GM21360 (cell line): ENCODE results near the gene ARFGEF3.
"Not testable (repeated sequence)": the region's sequence is repeated elsewhere in the genome, so short reads cannot be mapped to it uniquely, and the experiment has no call there.

ENCODE experiments used
- ATAC-seq: cut with Tn5 transposase; IDR thresholded peaks from one replicate; pipeline ENCODE4 v1.9.1; 2021; ENCODE audit warnings: mild to moderate bottlenecking, moderate library complexity; ENCODE audit not compliant: unreplicated experiment

ARFGEF3 gene

DNA sequence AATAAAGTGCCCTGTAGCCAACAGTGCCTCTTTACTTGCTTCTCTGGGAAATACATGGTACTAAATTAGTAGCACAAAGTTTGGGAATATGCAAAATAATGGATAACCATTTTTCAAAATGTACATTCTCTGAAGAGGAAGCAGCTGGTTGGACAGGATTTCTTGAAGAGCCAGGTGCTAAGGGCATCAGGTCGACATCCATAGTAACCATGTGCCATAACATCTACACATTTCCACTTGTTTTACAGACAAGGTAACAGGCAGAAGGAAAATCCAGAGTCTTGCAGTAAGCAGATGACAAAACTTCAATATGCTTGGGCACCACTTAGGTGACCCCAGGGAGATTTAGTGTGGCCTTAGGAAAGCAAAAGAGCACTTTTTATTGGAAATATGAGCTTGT, 179.4 kb downstream of the ARFGEF3 start:
- ATAC-seq: no peak

GRCh38 chr6:138343112-138343511, 181.4 kb downstream of the ARFGEF3 start:
- ATAC-seq: no peak

DNA sequence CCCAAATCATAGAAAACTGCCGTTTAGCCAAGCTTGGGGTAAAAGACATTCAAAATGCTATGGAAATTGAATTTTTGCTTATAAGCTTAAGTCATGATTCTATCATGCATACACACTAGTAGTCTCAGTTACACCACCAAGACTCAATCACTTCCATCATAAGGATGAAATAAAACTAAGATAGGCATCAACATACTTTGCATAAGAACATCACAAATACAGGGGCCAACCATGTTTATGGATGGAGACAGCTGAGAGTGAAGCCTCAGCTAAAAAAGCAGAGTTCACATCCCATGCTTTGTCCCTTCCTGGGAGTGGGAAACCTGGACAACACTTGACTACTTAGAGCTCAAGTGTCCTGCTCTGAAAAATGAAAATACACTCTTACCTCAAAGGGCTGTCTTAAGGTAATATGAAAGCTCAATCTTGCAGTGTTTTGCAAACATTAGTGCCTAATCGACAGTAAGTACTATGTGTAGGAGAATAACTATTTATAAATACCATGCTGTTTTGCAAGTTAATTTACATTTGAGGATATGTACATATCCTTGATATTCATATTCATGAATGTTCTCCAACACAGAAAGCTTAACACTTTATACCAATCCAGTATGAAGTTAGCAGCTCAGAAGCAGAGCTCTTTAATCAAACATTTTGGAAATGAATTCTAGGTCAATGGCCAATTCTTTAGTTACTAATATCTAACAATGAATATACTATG, 184.0 kb downstream of the ARFGEF3 start:
- ATAC-seq: no peak

DNA sequence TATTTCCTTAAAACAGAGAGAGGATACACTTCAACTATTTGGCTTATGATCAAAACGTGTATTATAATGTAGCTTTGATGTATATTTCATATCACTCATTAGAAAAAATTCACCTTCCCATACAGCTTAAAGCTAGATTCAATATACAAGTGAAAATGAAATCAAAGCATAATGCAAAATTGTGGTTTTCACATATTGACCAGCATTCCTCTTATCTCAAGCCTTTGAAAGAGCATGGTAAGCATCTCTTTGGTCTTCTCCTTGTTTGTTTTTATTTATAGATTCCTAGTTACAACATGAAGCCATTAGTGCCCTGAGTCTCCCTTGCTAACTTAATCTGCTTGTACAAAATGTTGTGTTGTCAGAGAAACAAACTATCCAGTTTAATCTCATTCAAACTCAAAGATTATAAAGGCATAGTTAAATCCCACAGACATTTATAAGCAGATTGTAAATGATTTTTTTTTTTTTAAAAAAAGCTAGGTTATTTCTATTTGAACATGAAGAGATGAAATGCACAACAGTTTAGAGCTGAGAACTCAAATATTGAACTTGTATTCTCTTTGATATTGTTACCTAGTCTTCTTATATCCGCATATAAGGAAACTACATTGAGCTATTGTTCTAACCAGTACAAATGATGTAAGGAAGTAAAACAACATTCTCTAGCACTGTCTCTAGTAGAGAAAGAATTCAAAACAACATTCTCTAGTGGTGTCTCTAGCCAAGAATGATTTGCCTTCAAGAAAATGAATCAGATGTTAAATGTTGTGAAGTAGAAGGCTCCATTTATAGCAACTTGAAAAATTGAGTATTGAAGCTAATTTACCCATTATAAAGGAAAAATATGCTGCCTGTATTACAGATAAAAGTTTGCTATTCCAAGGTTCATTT, 184.8 kb downstream of the ARFGEF3 start:
- ATAC-seq: no peak

DNA sequence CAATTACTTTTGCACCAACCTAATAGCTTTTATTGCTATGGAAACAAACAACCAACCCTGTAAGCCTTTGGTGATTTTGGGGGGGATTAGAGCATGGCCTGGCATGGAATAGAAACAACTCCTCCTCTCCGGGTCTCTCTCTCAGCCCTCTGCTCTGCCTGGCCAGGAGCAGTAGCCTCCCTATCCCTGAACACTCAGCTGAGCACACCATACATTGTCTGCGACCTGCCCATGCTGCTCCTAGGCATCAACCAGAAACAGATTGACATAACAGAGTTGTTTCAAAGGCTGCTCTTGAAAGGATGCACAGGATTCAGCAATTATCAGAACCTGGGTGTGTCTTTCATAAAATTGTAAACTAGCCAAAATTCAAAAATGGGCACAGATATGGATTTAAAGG, 186.1 kb downstream of the ARFGEF3 start:
- no peak for ATAC-seq

DNA sequence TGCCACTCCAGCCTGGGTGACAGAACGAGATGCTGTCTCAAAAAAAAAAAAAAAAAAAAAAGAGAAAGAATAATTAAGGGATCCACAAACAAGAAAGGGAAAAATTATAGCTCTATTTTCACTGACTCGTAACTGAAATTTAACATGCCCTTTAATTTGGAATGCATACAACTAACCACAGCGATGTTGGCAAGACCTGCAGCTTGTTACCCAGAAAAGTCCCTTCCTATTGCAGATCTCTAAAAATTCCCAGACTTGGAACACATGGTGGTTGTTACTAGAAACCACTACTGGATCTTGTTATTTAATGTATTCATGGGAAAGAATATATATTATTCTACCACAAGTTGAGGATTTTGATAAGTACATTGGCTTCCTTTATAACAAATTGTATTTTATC, 188.2 kb downstream of the ARFGEF3 start:
- no peak for ATAC-seq

DNA sequence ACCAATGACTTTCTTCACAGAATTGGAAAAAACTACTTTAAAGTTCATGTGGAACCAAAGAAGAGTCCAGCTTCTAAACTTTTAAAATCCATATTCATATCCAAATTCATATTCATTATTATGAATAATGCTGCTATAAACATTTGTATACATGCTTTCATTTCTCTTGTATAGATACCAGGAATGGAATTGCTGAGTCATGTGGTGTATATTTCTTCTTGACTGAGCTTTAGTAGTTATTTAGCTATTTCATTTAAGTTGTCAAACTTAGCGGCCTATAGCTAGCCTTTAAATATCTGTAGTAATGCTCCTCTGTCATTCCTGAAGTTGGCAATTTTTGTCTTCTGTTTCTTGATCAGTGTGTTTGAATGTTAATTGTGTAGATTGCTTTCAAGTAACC, 196.2 kb downstream of the ARFGEF3 start:
- no peak for ATAC-seq

DNA sequence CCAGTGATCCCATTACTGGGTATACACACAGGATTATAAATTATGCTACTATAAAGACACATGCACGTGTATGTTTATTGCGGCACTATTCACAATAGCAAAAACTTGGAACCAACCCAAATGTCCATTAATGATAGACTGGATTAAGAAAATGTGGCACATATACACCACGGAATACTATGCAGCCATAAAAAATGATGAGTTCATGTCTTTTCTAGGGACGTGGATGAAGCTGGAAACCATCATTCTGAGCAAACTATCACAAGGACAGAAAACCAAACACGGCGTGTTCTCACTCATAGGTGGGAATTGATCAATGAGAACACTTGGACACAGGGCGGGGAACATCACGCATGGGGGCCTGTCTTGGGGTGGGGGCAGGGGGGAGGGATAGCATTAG, 206.9 kb downstream of the ARFGEF3 start:
- ATAC-seq: not testable (repeated sequence)

- no peak for ATAC-seq
Observed at GRCh38 chr6:138370631-138371451, 209.1 kb downstream of the ARFGEF3 start.

DNA sequence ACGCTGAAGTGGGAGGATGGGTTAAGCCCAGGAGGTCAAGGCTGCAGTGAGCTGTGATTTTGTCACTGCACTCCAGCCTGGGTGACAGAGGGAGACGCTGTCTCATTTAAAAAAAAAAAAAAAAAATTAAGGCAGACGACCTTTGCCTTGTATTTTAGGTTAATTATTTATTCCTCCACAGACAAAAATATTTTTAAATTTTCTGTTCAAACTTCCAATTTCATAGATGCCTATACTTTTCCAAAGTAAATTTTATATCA, 209.6 kb downstream of the ARFGEF3 start:
- no peak for ATAC-seq

- no peak for ATAC-seq
Observed at GRCh38 chr6:138371720-138372119, 210.0 kb downstream of the ARFGEF3 start.

DNA sequence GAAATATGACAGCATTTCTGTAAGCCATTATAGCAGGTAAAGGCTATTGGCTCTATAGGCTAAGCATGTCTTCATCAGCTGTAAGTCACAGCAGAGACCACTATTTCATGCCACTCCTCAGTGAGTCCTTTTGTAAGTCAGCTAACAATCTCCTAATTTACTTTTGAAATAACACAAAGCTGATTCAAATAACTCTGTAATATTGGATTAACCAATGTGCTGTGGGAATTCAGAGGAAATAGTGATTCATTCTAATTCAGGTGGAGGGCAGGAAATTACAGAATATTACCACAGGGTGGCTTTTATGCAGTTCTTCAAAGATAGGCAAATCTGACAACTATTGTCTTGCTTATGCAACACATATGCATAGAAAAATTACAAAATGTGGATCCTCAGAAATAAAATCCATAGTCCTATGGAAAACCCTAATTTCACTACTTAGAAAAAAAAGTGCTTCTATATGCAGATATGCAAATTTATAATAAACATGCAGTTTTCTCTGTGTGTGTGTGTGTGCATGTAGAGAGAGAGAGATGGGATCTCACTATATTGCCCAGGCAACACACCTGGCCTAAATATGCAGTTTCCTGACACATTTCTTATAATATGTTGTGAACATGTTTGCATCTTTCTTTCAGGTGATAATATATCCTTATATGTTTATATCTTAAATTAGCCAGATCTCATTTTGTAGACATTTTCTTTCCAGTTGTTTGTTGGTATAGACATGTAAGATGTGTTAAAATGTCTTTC, 211.1 kb downstream of the ARFGEF3 start:
- no peak for ATAC-seq

GRCh38 chr6:138374230-138374629, 212.5 kb downstream of the ARFGEF3 start:
- ATAC-seq: no peak

DNA sequence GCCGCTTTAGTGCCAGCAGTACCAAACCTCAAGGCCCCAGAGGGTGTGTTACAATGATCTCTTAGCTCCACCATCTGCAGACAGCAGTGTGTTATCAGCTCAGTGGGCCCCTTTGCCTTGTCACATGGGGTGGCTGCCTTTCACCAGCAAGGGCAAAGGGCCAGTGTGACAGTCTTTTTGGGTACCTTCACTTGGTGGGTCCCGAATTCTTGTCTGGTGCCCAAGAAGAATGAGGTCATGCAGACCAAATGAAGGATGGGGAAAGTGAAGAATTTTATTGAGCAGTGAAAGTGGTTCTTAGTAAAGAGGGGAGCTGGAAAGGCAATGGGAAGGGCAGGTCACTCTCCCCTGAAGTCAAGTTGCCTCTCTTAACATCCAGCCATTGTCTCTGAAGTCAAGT, 213.1 kb downstream of the ARFGEF3 start:
- ATAC-seq: no peak

- ATAC-seq: no peak
Observed at GRCh38 chr6:138377042-138377441, 215.3 kb downstream of the ARFGEF3 start.

DNA sequence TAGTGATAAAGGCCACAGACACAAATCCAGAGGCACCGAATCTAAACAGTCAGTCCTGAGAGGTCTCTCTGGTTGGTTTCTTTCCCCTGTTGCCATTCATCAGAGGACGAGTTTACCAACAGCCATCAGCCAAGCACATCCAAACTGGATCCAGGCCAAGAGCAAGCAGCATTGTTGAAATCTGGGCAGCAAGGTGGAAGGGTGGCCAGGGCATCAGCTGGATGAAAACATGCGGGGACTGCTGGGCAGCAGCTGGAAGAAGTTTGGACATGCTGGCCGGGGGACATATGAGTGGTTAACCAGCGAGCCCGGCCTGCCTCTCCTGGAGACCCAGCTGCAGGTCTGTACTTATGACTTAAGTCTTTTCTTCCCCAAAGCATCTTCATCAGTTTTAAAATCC, 216.1 kb downstream of the ARFGEF3 start, which contains the start of gene SMIM28:
TSS of gene SMIM28 (plus strand) at position 62 of the 400 bp plus-strand sequence. CDS start at position 230, 168 bp downstream.
- ATAC-seq: no peak

DNA sequence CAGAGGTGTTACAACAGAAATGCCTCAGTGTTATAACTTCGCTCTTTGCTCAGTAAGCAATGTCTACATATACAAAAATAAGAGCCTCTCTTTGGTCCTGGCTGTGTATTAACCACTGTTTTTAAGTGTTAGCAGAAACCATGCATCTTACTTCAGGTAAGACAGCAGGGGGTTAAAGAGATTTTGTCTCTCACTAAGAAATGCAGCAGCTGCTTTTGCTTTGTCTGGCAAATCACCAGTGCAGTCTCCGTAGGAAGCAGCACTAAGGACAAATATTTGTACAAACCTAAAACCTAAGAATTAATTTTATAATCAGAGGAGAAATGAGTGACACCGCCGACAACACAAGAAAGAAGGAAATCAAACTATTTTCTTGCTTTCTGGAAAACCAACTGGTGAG, 216.7 kb downstream of the ARFGEF3 start:
- no peak for ATAC-seq

DNA sequence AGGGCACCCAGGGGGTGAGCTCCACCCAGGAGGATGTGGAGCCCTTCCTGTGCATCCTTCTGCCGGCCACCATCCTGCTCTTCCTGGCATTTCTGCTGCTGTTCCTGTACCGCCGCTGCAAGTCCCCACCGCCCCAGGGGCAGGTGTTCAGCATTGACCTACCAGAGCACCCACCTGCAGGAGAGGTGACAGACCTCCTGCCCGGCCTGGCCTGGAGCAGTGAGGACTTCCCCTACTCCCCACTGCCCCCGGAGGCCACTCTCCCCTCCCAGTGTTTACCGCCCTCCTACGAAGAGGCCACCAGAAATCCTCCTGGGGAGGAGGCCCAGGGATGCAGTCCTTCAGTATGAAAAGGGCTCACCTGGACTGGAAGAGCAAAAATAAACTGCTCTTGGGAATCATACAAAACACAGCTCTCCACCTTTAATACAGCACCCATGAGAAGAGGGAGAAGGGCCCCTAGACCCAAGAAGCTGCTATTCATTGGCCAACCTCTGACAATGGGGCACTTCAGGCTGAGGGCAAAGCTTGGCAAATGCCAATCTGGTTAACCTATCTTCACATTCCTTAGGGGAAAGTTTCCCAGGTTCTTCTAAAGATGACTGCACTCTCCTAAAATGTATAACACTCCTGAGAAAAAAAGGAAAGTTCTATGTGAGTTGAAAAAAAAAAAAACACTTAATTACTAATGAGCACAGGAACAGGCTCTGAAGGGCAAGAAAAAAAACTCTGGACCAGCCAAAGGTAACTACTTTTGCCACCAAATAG, 220.9 kb downstream of the ARFGEF3 start:
- ATAC-seq: no peak

DNA sequence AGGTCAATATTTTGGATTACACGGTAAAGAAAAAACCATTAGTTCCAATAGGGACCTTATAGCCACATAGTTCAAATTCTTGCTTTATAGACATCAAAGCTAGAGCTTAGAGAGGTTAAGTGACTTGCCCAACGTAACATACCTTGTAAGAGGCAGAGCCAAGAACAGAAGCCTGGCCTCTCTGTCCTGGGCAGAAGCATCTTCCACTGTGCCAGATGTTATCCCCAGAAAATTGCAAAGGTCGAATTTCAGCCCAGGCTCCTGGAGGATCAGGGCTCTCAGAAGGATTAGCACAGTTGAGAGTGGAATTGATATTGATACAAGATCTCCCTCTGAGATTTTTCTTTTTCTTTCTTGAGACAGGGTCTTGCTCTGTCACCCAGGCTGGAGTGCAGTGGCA, 222.0 kb downstream of the ARFGEF3 start:
- ATAC-seq: no peak

GRCh38 chr6:138386897-138387296, 225.2 kb downstream of the ARFGEF3 start:
- ATAC-seq: no peak
